Measurements from ENCODE around the gene WWC2.

DNA sequence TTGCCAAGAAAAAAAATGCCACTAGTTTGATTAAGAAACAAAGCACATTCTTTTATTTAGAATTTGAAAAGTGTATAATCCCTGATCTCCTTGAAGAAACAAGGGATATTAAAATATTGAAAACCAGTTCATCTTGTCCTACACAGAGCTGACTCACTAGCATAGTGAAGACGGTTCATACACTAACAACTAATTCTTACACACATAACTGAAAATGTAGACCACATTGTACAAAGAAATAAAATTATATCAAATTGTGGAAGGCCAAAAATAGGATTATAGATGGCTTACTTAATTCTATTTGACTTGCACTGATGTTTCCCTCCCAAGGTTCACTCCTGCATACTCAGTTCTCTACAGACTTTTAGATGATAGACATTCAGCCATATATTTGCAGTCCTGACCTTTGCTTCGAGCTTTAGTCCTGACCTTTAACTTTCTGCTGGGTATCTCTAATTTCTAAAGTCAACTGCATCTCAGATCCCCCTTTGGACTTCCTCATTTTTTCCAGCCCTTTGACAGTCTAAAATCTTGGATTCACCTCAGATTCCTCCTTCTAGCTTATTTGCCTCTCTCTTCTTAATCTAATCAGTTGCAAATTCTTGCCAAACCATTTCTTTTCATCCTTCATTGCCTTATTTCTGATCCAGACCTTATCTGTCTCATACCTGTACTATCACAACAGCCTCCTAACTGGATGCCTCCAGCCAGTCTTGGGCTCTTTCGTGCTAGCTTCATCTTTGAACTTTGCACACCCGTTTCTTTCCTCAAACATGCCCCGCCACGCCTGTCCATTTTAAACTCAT is 4.5 kb upstream of the WWC2 start:
- TF ChIP-seq, protein P1, sequence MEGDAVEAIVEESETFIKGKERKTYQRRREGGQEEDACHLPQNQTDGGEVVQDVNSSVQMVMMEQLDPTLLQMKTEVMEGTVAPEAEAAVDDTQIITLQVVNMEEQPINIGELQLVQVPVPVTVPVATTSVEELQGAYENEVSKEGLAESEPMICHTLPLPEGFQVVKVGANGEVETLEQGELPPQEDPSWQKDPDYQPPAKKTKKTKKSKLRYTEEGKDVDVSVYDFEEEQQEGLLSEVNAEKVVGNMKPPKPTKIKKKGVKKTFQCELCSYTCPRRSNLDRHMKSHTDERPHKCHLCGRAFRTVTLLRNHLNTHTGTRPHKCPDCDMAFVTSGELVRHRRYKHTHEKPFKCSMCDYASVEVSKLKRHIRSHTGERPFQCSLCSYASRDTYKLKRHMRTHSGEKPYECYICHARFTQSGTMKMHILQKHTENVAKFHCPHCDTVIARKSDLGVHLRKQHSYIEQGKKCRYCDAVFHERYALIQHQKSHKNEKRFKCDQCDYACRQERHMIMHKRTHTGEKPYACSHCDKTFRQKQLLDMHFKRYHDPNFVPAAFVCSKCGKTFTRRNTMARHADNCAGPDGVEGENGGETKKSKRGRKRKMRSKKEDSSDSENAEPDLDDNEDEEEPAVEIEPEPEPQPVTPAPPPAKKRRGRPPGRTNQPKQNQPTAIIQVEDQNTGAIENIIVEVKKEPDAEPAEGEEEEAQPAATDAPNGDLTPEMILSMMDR (IDR thresholded peaks at IDR 0.05; ENCODE audit: insufficient read depth, low read length, poor library complexity, severe bottlenecking): no peak
- no peak for TF ChIP-seq EZH2phosphoT487 (conservative IDR thresholded peaks at IDR 0.05; ENCODE audit: low read length)
